SH-SY5Y (cell line): ENCODE results near the gene PARP12.

Experiments
- GATA2 ChIP-seq: IDR thresholded peaks from 2 replicates; pipeline ENCODE4 v1.6.1; 2011; ENCODE audit warnings: mild to moderate bottlenecking, low read depth, low read length
- GATA3 ChIP-seq: IDR thresholded peaks from 2 replicates; pipeline ENCODE4 v1.6.1; 2011; ENCODE audit warnings: low read depth, mild to moderate bottlenecking, low read length, moderate library complexity

- TF ChIP-seq GATA3 = no peak
- TF ChIP-seq GATA2 = no peak
Observed at GRCh38 chr7:140074780-140075179, 12.0 kb upstream of the PARP12 start.
